ENCODE results near the gene EIF4E.
"Not testable (repeated sequence)": the region's sequence is repeated elsewhere in the genome, so short reads cannot be mapped to it uniquely, and the experiment has no call there.

The EIF4E gene

DNA sequence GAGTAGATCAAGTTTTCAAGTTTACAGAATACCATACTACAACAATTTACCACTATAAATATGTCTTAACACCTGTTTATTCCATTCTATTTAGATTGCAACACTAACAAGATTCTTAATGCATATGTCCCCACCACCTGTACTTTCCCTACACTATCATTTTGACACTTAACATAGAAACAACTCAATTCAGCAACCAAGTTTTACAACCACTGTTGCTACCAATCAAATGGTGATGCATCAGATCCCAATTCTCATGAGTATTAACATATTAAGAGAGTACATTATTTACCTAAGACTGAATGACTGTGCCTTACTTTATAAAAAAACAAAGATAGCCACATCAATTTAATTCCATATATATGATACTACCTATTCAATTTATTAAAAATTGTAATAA lies 49.4 kb downstream of the EIF4E start:
- no peak for DNase-seq (ENCODE audit: low read depth)

DNA sequence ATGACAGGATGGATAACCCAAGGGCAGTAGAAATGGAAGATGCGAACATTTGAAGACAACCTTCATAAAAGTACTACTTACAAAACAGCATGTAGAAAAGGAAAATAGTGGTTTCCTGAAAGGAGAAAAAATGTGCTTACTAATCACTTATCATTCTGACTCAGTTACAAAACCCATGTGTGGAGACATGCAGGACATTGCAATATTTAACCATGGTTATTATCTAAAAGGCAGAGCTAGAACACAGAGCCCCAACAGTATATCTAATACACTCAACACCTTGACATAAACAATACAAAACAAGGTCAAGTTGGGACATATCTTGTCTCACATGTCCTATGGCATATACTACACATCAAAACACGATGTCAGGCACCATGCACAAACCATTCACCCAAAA lies 55.9 kb downstream of the EIF4E start:
- no peak for DNase-seq (ENCODE audit: low read depth)

DNA sequence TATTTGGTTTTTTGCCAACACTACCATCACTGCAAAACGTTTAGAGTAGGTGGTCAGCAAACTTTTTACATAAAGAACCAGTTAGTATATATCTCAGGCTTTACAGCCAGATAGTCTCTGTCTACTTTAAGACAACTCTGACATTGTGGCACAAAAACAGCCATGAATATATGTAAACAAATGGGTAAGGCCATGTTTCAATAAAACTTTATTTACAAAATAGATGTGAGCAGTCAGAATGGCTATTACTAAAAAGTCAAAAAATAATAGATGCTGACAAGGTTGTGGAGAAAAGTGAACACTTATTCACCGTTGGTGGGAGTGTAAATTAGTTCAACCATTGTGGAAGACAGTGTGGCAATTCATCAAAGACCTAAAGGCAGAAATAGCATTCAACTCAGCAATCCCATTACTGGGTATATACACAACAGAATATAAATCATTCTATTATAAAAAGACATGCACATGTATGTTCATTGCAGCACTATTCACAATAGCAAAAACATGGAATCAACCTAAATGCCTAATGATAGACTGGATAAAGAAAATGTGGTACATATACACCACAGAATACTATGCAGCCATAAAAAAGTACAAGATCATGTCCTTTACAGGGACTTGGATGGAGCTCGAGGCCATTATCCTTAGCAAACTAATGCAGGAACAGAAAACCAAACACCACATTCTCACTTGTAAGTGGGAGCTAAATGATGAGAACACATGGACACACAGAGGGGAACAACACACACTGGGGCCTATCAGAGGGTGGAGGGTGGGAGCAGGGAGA lies 56.6 kb downstream of the EIF4E start:
- DNase-seq (ENCODE audit: low read depth), result not testable (repeated sequence)

DNA sequence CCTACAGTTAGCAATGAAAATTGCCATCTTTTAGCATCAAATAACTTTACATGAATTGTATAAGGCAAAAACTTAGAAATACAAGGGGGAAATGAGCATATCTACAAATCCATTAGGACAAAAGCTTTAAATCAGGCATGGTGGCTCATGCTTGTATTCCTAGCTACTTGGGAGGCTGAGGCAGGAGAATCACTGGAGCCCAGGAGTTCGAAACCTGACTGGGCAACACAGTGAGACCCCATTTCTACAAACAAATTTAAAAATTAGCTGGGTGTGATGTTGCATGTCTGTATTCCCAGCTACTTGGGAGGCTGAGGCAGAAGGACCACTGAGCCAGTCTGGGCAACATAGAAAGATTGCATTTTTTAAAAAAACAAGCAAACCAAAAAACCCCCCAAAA lies 61.3 kb downstream of the EIF4E start:
- no peak for DNase-seq (ENCODE audit: low read depth)

DNA sequence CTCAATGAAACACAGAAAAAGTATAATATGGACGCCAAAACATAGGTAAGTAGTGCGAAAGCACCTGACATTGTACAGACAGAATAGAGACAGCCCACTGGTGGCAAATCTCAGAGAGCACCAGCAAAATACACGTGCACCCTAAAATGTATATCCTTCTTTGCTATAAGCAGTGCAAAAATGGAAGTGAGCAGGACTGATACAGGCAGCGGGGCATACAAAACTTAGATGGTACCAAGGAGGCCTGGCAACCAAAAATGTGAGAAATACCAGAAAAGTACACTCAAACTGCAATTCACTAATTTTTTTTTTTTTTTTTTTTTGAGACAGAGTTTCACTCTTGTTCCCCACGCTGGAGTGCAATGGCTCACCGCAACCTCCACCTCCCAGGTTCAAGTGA lies 63.9 kb downstream of the EIF4E start:
- no peak for DNase-seq (ENCODE audit: low read depth)

DNA sequence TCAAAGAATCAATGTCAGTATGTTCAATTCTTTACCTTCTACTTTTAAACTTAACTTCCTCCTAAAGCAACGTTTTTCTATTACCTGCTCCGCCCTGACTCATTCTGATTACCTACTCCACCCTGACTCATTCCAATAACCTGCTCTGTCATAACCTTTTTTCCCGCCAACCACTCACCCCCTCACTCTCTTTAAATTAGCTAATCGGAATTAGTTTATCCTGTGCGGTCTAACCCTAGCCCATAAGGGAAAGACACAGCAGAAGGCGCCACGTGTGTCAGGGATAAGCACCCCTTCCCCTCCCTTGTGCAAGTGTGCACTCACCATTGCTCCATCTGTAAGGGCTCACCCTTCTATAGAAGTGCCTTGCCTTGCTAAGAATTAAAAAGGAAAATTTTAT lies 64.4 kb downstream of the EIF4E start:
- no peak for DNase-seq (ENCODE audit: low read depth)

DNA sequence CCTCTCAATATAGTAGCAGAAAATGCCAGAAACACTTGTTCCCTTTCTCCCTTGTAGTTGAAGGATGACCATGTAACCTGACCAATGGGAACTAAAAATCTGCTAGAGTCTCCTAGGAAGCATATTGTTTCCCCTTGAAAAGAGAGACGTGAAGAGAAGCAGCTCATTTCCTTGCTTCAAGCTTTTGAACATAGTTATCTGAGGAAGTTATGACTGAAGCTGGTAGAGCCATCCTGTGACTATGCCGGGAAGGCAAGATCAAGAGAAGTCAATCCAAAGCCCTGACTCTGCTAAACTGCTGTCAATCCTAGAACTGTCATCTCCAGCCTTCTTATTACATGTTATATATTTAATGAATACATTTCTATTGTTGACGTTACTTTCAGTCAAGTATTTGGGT lies 66.6 kb downstream of the EIF4E start:
- no peak for DNase-seq (ENCODE audit: low read depth)

DNA sequence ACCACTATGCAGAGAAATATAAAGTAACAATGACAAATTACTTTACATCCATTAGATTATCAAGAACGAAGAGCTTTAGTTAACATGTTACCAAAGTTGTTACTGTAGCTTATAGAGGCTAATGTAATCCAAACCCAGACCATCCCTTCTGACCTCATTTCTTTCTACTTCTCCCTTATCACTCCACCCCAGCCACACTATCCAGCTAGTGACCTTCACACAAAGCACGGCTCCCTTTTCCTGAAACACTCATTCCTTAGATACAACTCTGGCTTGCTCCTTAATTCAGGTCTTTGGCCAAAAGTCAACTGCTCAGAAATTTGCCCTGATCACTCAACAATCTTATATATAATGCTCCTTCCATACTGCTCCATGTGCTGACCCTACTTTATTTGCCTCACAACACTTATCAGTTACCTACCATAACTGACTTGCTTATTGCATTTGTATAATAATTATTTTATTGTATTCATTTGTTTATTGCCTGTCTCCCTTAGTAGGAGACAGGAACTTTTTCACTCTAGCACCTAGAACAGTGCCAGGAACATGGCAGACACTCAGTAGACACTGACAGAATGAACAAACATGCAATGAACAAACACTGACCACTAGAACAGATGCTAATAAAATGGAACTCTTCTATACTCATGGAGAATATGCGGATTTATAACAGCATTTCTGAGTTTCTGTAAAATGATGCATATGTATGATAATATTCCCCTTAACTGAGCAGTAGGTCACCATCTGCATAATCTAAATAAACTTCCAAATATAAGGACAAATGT lies 67.6 kb downstream of the EIF4E start:
- no peak for DNase-seq (ENCODE audit: low read depth)

DNA sequence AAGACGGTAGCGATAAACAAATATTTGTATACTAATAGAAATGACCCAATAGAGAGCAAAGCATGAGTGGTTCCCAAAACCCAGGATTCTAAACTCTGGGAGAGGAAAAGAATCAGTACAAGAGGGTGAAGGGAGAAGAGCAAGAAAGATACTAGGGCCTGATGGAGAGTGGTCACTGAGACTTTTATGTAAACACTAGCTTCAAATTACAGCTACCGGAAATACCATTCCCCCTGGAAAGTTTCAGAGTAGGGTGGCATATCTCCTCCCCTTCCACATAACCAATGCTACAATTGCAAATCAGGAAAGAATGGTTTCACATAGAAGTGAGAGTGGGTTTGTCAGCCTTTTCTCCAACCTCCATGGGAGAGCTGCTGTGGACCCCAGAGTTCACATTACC lies 77.1 kb downstream of the EIF4E start:
- DNase-seq (ENCODE audit: low read depth), result no peak

DNA sequence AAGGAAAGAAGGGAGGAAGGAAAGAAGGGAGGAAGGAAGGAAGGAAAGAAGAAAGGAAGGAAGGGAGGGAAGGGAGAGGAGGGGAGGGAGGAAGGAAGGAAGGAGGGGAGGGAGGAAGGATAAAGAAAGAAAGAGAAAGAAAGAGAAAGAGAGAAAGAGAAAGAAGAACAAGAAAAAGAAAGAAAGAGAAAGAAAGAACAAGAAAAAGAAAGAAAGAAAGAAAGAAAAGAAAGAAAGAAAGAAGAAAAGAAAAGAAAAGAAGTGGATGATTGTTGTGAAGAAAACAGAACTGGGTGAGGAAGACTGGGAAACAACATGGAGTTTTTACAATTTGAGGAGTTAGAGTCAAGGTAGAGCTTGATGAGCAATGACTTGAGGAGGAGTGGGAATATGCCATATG lies 78.0 kb downstream of the EIF4E start:
- no peak for DNase-seq (ENCODE audit: low read depth)

DNA sequence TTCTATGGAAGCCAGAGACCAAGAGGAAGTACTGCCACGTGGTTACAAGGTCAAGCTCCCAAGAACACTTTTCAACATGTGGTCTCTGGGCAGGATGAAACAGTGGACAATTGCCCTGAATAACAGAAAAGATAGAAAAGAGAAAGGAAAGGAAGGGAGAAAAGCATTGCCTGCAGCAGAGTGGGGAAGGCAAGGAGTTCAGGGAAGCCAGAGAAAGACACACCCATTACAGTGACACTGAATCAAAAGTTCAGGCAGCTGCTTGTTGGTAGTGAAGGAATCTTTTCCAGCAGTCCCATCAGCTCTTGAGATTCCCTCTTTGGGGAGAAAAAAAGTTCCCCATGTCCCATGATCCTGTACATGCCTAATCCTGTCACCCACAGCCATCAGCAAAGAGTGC lies 80.5 kb downstream of the EIF4E start:
- no peak for DNase-seq (ENCODE audit: low read depth)

DNA sequence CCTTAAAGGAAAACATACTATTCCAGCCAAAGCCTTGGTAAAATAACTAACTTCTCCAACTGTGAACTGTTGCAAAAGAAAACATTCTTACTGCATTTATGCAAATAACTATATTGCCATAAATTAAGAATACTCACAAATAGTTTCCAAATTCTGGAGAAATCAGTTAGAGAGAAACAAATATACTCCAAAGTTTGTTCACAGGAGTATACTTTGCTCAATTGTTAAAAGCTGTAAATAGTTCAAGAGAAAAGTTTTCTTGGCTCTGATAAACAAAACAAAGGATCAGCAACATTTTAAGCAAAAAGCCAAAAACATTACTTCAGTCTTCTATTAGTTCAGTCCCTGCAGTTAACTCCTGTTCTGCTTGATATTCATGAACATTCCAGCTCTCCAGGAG lies 83.0 kb downstream of the EIF4E start:
- no peak for DNase-seq (ENCODE audit: low read depth)

DNA sequence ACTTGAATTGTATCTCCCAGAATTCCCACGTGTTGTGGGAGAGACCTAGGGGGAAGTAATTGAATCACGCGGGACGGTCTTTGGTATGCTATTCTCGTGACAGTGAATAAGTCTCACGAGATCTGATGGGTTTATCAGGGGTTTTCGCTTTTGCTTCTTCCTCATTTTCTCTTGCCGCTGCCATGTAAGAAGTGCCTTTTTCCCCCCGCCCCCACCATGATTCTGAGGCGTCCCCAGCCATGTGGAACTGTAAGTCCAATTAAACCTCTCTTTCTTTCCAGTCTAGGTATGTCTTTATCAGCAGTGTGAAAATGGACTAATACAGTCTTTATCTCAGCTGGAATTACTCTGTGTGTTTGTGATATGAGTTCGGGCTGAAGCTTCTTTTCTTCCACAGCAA lies 86.0 kb downstream of the EIF4E start:
- DNase-seq (ENCODE audit: low read depth), result not testable (repeated sequence)

DNA sequence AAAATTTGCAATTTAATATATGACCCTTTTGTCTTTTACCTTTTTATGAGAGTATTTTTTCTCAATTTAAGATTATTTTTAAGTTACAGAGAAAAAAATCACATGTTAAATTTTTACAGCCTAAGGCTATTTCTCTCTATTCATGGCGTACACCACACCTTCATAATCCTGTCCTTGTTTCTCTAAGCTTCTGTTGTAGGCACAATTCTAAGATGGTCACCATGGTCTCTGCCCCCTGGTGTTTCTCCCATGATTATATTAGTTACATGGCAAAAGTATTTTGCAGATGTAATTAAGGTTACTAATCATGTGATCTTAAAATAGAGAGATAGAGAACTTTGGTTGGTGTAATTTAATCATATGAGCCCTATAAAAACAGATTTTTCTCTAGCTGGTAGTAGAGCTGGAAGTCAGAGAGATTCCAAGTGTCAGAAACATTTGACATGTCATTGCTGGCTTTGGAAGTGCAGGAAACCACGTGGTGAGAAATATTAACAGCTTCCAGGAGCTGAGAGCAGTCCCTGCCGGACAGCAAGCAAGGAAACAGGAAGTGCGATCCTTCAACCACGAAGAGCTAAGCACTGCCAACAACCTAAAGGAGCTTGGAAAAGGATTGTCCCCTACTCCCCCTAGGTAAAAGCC lies 89.8 kb downstream of the EIF4E start:
- DNase-seq (ENCODE audit: low read depth), result no peak

DNA sequence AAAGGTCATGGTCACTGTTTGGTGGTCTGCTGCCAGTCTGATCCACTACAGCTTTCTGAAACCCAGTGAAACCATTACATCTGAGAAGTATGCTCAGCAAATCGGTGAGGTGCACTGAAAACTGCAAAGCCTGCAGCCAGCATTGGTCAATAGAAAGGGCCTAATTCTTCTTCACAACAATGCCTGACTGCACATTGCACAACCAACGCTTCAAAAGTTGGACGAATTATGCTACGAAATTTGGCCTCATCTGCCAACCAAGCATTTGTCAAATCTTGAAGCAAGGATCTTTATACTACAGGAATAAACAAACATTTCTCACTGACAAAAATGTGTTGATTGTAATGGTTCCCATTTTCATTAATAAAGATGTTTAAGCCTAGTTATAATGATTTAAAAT lies 90.4 kb downstream of the EIF4E start:
- DNase-seq (ENCODE audit: low read depth), result no peak

DNA sequence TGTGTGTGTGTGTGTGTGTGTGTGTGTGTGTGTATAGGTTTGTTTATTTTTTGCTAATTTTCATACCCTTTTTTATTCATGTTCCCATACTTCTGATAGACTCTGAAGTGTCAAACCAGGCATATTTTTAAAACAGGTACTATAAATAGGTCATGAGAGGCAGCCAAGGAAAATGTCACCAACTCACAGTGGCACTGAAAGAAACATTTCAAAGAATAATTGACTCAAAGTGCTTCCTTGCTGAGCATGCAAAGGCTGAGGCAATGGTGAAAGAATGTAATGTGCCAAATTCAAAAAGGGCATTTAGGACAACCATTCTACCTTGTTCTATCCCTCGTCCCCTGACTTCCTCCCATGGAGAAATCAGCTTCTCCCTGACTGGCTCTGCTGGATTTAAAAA lies 95.5 kb downstream of the EIF4E start:
- no peak for DNase-seq (ENCODE audit: low read depth)

DNA sequence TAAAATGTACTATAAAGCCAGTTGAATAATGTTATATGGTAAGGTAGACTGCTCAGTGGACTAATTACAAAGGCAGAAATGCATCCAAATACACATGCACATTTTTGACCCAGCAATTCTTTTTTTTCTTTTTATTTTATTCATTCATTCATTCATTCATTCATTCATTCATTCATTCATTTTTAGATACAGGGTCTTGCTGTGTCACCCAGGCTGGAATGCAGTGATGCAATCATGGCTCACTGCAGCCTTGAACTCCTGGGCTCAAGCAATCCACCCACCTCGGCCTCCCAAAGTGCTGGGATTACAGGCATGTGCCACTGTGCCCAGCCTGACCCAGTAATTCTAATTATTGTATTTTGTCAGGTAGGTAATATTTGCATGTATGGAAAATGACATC lies 97.9 kb downstream of the EIF4E start:
- DNase-seq (ENCODE audit: low read depth), result not testable (repeated sequence)
